HepG2 (cell line): ENCODE results near the gene SLC5A6. TPM values are rescaled to one million over a fixed set of nuclear protein-coding genes. Genes with fewer than 3 reads are reported as not detected.

Source experiments
- BRF2 ChIP-seq: sonication (generic); formaldehyde crosslinking; IDR thresholded peaks from 2 replicates; pipeline ENCODE4 v1.8.1; 2022; ENCODE audit warnings: mild to moderate bottlenecking, missing genetic modification reagents
- LRRFIP1 ChIP-seq: sonication (generic); formaldehyde crosslinking; conservative IDR thresholded peaks from 2 replicates; pipeline ENCODE4 v1.4.0; 2020; ENCODE audit warnings: missing genetic modification reagents
- RXRA ChIP-seq: sonication (generic); formaldehyde crosslinking; IDR thresholded peaks from 2 replicates; pipeline ENCODE4 v1.5.1; 2020; ENCODE audit warnings: missing genetic modification reagents
- THAP9 ChIP-seq: sonication (generic); formaldehyde crosslinking; IDR thresholded peaks from 2 replicates; pipeline ENCODE4; 2020; ENCODE audit warnings: missing genetic modification reagents, mild to moderate bottlenecking, borderline replicate concordance
- ZNF12 ChIP-seq: sonication (generic); formaldehyde crosslinking; IDR thresholded peaks from 2 replicates; pipeline ENCODE4 v1.5.0; 2020; ENCODE audit warnings: missing genetic modification reagents
- ZNF430 ChIP-seq: sonication (generic); formaldehyde crosslinking; IDR thresholded peaks from 2 replicates; pipeline ENCODE4 v1.9.0; 2021; ENCODE audit warnings: mild to moderate bottlenecking, missing genetic modification reagents
- polyA plus RNA-seq, 8 experiments: library from polyadenylated mRNA; depleted of rRNA in 3 of 8; stranded (reverse) in 7 of 8; unstranded in 1 of 8; fragments of >200 nt; fragmentation: Illumina TruSeq in 4 of 8; extraction: Trizol in 4 of 8; gene quantifications; 2 replicates each; pipeline versions ENCODE4 v1.2.1 to v1.2.3, GENCODE V29; 2011 to 2016; ENCODE audit warnings: low read depth in 4 of 8, missing spikeins in 1 of 8, mixed read lengths in 1 of 8; ENCODE audit not compliant: insufficient read depth in 1 of 8
- total RNA-seq, 5 experiments: library from RNA; depleted of rRNA; stranded (reverse); fragments of >200 nt; fragmentation: Illumina TruSeq; extraction: Trizol; gene quantifications; 2 replicates each; pipeline ENCODE4 v1.2.3, GENCODE V29; 2016; ENCODE audit warnings: low read depth in 1 of 5

SLC5A6 gene
- total and polyA plus RNA-seq, 2 of the 13 experiments (the other 11 are each of a cell fraction or from before 2014, with no cell fraction given) = 135 to 417 TPM

GRCh38 chr2:27211943-27212625 is at the start of gene SLC5A6, which contains the start of gene ATRAID (continued):
- TF ChIP-seq THAP9 (CRISPR knock-in tag) (peak; percentile 94), ZNF430 (peak; percentile 74; the same call in 1 of the 2 replicates), BRF2 (no peak; the same call in 1 of the 2 replicates), ZNF12 (CRISPR knock-in tag) (no peak), LRRFIP1 (CRISPR knock-in tag) (no peak), RXRA (peak; percentile 72)
